Progenitor cell of endocrine pancreas (in vitro differentiated cells): Measurements from ENCODE around the gene REC8. TPM values are rescaled to one million over a fixed set of nuclear protein-coding genes. Genes with fewer than 3 reads are reported as not detected.

ENCODE experiments used
- DNase-seq: peaks from one replicate; pipeline ENCODE4 v3.0.0; 2021; ENCODE audit warnings: low spot score; ENCODE audit not compliant: unreplicated experiment
- H3K27ac Mint-ChIP-seq: 2 replicates; pipeline ENCODE4 v1.8.0; 2021; ENCODE audit warnings: mild to moderate bottlenecking, moderate library complexity, mixed read lengths
- H3K27me3 Mint-ChIP-seq: 2 replicates; pipeline ENCODE4 v1.8.0; 2021; ENCODE audit warnings: mixed read lengths
- H3K36me3 Mint-ChIP-seq: 2 replicates; pipeline ENCODE4 v1.8.0; 2022; ENCODE audit warnings: mixed read lengths; ENCODE audit not compliant: insufficient read depth
- H3K4me1 Mint-ChIP-seq: 2 replicates; pipeline ENCODE4 v1.8.0; 2021; ENCODE audit warnings: low read depth, mixed read lengths
- H3K4me3 Mint-ChIP-seq: 2 replicates; pipeline ENCODE4 v1.8.0; 2021; ENCODE audit warnings: low read depth, mild to moderate bottlenecking, moderate library complexity, mixed read lengths
- H3K9me3 Mint-ChIP-seq: 2 replicates; pipeline ENCODE4 v1.8.0; 2021; ENCODE audit warnings: low read depth, mixed read lengths
- total RNA-seq: library from RNA; stranded (reverse); gene quantifications from 2 replicates; pipeline ENCODE4 v1.2.1, GENCODE V29; 2021
- TF ChIP-seq, protein P1 (sequence below): fragments of 200-600 bp; sonication (generic); IDR thresholded peaks from one replicate; pipeline ENCODE4 v1.5.0; 2021; ENCODE audit warnings: antibody characterized with exemption, mild to moderate bottlenecking; ENCODE audit not compliant: unreplicated experiment

REC8 gene
- total RNA-seq, 1 donor from 2014 or later: 408 TPM

DNA sequence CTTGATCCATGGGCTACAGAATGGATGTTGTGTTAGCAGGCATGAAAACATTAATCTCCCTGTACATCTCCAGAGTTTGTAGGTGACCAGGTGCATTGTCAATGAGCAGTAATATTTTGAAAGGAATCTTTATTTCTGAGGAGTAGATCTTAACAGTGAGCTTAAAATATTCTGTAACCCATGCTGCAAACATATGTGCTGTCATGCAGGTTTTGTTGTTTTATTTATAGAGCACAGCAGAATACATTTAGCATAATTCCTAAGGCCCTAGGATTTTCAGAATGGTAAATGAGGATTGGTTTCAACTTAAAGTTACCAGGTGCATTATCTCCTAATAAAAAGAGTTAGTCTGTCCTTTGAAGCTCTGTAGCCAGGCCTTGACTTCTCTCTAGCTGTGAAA, 44.9 kb upstream of the REC8 start:
- Mint-ChIP-seq H3K27ac (no peak overlapping the region), H3K9me3 (no peaks in the 10 kb centered on the region), H3K27me3 (no peaks in the 10 kb centered on the region), H3K36me3 (peaks cover 3% of the 10 kb centered on the region), H3K4me1 (peaks cover 5% of the 10 kb centered on the region), H3K4me3 (no peak overlapping the region)
- no peak for DNase-seq
- TF ChIP-seq, protein P1, sequence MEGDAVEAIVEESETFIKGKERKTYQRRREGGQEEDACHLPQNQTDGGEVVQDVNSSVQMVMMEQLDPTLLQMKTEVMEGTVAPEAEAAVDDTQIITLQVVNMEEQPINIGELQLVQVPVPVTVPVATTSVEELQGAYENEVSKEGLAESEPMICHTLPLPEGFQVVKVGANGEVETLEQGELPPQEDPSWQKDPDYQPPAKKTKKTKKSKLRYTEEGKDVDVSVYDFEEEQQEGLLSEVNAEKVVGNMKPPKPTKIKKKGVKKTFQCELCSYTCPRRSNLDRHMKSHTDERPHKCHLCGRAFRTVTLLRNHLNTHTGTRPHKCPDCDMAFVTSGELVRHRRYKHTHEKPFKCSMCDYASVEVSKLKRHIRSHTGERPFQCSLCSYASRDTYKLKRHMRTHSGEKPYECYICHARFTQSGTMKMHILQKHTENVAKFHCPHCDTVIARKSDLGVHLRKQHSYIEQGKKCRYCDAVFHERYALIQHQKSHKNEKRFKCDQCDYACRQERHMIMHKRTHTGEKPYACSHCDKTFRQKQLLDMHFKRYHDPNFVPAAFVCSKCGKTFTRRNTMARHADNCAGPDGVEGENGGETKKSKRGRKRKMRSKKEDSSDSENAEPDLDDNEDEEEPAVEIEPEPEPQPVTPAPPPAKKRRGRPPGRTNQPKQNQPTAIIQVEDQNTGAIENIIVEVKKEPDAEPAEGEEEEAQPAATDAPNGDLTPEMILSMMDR: no peak

GRCh38 chr14:24127673-24128072, 44.2 kb upstream of the REC8 start:
- TF ChIP-seq, protein P1: no peak
- Mint-ChIP-seq H3K36me3 (peaks cover 3% of the 10 kb centered on the region), H3K4me3 (no peak overlapping the region), H3K27ac (no peak overlapping the region), H3K4me1 (peaks cover 5% of the 10 kb centered on the region), H3K27me3 (no peaks in the 10 kb centered on the region), H3K9me3 (no peaks in the 10 kb centered on the region)
- DNase-seq: no peak

GRCh38 chr14:24129410-24129998, 42.4 kb upstream of the REC8 start:
- Mint-ChIP-seq H3K27ac (no peak overlapping the region), H3K36me3 (peaks cover 1% of the 10 kb centered on the region), H3K4me3 (no peak overlapping the region), H3K9me3 (no peaks in the 10 kb centered on the region), H3K4me1 (peaks cover 5% of the 10 kb centered on the region), H3K27me3 (no peaks in the 10 kb centered on the region)
- no peak for DNase-seq
- TF ChIP-seq, protein P1: no peak

DNA sequence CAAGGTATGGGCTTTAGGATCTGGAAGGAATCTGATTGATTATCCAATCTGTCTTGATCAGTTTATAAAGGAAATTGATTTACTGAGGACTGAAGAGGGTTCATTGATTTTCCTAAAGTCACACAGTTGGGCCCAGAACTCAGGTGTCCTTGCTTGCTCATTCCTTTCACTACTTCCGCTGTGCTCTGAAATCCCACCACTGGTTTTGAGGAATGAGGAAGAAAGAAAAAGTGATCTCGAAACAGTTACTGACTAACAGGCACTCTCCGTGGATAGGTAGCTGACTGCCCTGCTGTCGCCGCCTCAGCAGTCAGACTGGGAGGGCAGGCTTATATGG, 41.5 kb upstream of the REC8 start, which contains the start of gene FITM1:
TSS of gene FITM1 (plus strand) at position 280 of the 337 bp plus-strand sequence. CDS start 905 bp downstream, outside the sequence.
- DNase-seq: no peak
- TF ChIP-seq, protein P1: no peak
- no peaks in the 10 kb centered on the region for H3K27me3 Mint-ChIP-seq
- no peak within 1 kb of the TSS for H3K27ac Mint-ChIP-seq
- H3K9me3 Mint-ChIP-seq: no peaks in the 10 kb centered on the region
- H3K4me3 Mint-ChIP-seq: no peak within 1 kb of the TSS
- no peaks in the 10 kb centered on the region for H3K36me3 Mint-ChIP-seq
- H3K4me1 Mint-ChIP-seq: peaks cover 8% of the 10 kb centered on the region

DNA sequence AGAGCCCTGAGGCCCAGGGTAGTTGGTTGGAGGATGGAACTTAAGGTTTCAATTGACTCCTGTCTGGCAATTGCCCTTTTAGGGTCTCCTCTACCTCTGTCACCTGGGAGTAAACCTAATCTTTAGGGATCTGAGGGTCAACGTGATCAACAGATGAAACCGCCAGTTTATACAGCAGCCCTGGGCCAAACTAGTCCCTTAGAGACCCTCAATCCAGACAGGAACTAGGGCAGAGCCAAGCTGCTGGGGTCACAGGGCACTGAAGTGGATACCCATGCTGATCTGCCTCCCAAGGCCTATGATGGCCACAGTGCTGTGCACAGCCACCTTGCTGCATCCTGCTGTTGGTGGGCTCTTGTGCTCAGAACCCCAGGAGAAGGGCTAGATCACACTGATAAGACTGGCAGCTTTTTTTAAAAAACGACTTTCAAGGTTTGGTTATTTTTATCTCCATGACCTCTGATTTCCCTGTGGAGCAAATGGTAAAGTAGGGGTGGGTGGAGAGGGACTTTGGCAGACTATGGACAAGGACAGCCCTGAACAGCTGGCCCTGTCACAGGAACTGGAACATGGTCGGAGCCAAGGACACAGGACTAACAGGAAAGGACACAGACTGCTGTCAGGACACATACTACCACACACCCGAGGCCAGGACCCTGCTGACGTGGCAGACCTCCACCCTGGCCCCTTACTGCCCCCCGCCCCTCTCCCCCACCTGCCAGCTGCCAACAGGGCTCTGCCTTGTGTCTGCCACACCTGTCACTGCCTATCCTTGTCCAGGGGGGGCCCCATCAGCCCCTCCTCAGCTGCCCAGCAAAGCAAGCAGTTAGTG, 40.9 kb upstream of the REC8 start:
- TF ChIP-seq, protein P1: no peak
- H3K27ac Mint-ChIP-seq: no peak overlapping the region
- H3K4me1 Mint-ChIP-seq: peaks cover 8% of the 10 kb centered on the region
- no peak for DNase-seq
- no peaks in the 10 kb centered on the region for H3K9me3 Mint-ChIP-seq
- no peaks in the 10 kb centered on the region for H3K27me3 Mint-ChIP-seq
- no peaks in the 10 kb centered on the region for H3K36me3 Mint-ChIP-seq
- no peak overlapping the region for H3K4me3 Mint-ChIP-seq
